Cardiac septum (tissue), 1 donor: ENCODE results near the gene PIP4K2A. TPM values are rescaled to one million over a fixed set of nuclear protein-coding genes. Genes with fewer than 3 reads are reported as not detected.

Experiments used
- DNase-seq: peaks from one replicate; pipeline ENCODE4 v3.0.0-alpha.2; 2020; ENCODE audit warnings: low spot score
- intact Hi-C: fragments of 100-400 bp; cut with DNase I; formaldehyde crosslinking; loops from one replicate; pipeline ENCODE4 v1.14.0; 2022
- total RNA-seq: library from RNA; stranded (reverse); fragmentation: NEBNext Ultra II Directional; extraction: Animal tissue kit (Norgen Biotek cat#: 25700); gene quantifications from one replicate; pipeline ENCODE4 v1.2.1, GENCODE V29; 2021
- donor health status: DM: no; HTN: no; CAD: no.

PIP4K2A gene
- total RNA-seq, 1 donor from 2014 or later: 20.0 TPM

- no peak for DNase-seq
- intact Hi-C loops: loop anchor here (5.0 to 10.0 kb wide), 2 partner anchors 102 to 375 kb away; partner anchors contain the start of gene PIP4K2A
Observed at GRCh38 chr10:22612318-22612717, 102.1 kb downstream of the PIP4K2A start.

DNA sequence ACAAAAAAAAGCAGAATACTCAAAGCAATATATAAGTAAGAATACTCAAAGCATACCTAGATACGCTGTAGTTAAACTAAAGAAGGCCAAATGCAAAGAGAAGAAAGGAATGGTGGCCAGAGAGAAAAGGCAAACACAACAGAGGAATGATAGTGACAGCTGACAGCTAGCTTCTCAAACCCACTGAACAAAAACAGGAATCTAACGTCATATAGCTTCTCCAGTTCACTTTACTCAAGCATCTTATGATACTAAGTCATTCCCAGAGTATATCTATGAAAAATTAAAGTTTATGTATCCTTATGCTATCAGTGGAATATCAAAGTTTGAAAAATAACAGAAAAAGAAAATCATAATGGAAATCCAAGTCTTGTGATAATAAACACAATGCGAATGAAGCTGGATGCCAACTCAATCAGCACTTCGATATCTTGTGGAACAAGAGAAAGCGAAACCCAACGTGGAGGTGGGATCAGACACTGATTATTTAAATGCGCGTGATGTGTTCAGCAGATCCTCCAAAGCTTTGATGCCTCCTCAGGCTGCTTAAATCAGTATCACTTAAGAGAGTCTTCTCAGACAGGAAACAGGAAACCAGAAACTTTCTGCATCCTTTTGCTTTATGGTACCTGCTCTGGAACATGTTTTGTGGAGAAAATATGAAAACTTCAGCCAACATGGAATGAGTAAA lies 102.8 kb downstream of the PIP4K2A start:
- intact Hi-C loops: loop anchor here (5.0 to 10.0 kb wide), 2 partner anchors 103 to 376 kb away; partner anchors contain the start of gene PIP4K2A
- no peak for DNase-seq

DNA sequence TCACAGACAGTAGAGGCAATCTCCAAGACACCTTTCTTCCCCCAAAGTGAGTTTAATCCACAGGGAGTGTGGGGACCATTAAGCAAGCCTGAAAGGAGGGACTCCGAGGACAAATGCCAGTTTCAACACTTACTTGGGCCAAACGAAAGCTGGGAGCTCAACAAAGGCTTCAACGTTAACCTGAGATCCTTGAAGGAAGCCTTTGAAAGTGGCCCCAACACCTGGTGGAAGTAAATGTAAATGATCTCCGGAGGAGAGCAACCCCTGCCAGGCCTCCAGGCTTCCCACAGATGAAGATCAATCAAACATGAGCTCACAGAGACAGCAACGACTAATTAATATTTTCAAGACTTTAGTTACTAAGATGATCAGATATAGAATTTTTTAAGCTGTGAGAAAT lies 103.8 kb downstream of the PIP4K2A start:
- intact Hi-C loops: loop anchor here (5.0 to 10.0 kb wide), 2 partner anchors 104 to 377 kb away; partner anchors contain the start of gene PIP4K2A

DNA sequence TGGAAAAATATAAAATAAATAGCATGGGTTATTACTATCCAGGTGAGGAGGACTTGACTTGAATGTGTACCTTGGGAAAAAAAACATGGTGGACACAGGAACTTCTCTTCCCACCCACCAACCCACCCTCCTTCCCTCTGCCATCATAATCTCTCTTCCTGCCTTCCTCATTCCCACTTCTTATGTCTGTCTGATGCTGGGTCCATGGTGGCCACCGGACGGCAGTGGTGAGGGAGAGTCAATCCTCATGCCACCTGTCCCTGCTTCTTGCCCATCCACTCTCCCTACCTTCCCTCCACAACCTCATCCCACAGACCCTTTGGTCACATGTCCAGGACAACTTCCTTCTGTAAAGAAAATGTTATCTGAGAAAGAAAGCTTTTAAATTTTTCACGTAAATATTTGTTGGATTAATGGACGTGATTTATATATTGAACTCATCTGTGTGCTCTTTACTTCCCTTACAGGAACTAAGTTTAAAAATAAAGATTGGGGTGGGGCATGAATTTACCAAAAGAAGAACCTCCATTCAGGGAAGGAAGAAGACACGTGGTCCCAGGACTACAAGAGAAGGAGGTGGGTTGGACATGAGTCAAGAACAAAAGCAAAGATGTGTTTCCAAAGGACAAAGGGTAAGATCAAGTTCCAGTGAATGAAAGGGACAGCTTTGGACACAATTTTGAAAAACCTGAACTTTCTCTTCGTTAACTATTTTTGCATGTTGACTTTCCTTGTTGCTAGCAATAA lies 104.5 kb downstream of the PIP4K2A start:
- DNase-seq: no peak
- intact Hi-C loops: loop anchor here (5.0 to 10.0 kb wide), 2 partner anchors 105 to 377 kb away; partner anchors contain the start of gene PIP4K2A

More for the DNA sequence above, 103.8 kb downstream of the PIP4K2A start:
- no peak for DNase-seq

- intact Hi-C loops: no loop called here
- no peak for DNase-seq
Observed at GRCh38 chr10:22609251-22609650, 105.1 kb downstream of the PIP4K2A start.

- intact Hi-C loops: no loop called here
- no peak for DNase-seq
Observed at GRCh38 chr10:22607261-22607660, 107.1 kb downstream of the PIP4K2A start.

DNA sequence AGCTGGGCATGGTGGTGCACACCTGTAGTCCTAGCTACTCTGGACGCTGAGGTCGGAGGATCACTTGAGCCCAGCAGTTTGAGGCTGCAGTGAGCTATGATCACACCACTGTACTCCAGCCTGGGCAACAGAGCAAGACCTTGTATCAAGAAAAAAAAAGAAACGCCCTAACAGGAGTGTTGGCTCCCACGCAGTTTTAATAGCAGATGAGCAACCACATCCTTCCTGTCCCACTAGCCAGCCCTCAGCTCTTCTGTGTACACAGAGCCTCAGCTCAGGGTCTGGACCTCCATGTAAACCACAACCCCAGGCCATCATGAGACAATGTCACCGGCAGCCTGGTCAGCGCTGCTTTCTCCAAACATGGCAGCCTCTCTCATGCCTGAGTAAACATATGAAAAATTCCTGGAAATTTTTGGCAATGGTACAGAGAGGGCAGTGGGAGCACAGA lies 108.2 kb downstream of the PIP4K2A start:
- intact Hi-C loops: no loop called here
- no peak for DNase-seq

DNA sequence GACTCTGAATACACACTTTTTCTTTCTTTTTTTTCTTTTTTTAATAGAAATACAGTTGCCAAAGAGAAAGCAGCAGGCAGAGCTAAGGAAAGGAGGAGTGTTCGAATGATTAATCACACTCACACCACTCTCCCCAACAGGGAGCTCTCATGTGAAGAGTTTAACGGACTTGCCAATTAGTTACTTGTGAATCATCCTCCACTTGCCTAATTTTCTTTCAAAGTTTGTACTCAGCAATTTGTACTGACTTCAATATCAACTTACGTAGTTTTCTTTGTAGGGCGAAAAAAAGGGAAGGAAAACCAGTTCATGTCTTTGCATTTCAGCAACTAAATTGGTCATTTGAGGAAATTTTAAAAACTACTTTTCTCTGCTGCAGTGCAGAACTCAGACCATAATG lies 109.2 kb downstream of the PIP4K2A start:
- DNase-seq: no peak
- intact Hi-C loops: no loop called here

DNA sequence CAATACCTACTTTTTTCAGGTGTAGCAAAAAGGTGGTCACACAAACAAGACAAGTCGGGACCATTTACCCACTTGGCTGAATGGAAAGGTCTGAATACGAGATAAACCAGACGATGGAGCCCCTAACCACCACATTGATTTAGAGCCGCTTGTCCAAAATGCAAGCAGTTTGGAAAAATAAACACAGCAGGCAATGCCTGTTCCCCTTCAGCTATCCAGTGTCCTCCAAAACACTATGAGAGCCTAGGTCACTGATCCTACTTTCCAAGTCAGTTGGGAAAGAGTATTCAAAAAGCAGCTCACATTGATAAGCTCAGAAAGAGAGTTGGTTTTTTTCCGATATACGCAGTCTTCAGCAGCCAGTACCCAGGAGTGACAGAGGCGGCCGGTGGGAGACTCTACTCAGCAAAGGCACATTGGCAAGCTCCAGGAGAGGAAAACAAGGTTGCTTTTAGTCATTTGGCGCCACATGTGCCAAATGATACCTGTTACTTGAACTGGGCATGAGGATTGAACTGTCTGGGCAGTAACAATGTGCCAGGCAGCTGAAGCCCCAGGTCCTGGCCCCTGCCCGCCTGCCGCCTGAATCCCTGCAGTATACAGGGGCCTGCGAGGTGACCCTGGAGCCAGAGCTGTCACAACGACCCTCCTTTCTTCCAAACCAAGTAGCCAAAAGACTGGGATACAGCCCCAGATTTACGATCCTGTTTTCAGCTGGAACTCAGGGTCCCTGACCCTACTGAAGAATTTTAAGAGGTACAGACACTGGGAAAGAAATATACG lies 109.8 kb downstream of the PIP4K2A start:
- no peak for DNase-seq
- intact Hi-C loops: no loop called here

DNA sequence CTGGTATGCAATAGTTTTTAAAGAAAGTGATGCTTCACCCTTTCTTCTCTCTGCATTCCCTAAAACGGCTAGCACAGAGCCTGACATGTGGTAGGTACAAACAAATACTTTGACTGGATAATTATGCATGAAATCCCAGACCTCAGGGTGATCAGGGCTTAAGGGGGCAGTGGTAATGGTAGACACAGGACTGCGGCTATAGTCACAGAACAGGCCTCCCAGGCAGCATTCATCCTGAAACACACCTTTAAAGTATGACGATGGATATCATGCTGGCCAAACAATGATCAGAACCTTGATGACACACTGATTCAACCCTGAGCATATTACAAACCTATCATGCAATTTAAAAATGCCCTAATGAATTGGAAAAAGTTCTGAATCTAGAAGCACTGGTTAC lies 110.8 kb downstream of the PIP4K2A start:
- intact Hi-C loops: no loop called here
- DNase-seq: no peak

- intact Hi-C loops: no loop called here
- no peak for DNase-seq
Observed at GRCh38 chr10:22601618-22602017, 112.8 kb downstream of the PIP4K2A start.

- intact Hi-C loops: no loop called here
- no peak for DNase-seq
Observed at GRCh38 chr10:22599636-22600228, 114.6 kb downstream of the PIP4K2A start.

DNA sequence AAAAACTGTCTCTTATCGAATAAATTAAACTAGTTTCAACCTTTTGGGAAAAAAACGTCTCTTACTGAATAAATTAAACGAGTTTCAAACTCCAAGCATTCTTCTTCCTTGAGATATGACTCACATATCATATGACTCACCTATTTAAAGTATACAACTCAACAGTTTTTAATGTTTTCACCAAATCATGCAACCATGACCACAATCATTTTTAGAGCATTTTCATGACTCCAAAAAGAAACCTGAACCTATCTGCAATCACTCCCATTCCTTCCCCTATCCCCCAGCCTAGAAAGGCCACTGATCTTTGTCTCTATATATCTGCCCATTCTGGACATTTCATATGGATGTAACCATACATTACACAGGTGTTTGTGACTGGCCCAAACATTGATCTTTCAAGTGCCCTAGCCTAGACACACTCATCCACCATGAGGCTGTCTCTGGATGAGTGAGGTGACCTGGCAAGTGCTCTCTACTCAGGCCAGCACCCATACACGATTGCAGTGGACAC lies 115.3 kb downstream of the PIP4K2A start:
- no peak for DNase-seq
- intact Hi-C loops: no loop called here

DNA sequence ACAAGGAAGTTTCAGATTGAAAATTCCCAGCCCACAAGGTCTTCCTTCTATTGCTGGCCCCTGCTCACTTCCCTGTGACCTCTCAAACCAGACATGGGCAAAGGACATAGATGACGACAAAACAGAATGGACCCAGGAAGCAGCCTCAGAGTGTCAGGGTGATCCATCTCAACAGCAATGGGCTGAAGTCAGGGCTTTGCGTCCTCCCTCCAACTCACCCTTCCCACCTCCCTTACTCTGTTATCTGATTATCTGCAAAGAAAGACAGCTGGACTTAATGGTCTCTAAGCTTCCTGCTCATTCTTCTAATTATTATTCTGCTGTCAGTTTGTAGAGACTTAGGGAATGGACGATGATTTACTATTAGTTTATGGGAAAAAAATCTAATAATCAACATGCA lies 115.9 kb downstream of the PIP4K2A start:
- no peak for DNase-seq
- intact Hi-C loops: no loop called here

GRCh38 chr10:22597138-22597537 lies 117.2 kb downstream of the PIP4K2A start:
- no peak for DNase-seq
- intact Hi-C loops: no loop called here

DNA sequence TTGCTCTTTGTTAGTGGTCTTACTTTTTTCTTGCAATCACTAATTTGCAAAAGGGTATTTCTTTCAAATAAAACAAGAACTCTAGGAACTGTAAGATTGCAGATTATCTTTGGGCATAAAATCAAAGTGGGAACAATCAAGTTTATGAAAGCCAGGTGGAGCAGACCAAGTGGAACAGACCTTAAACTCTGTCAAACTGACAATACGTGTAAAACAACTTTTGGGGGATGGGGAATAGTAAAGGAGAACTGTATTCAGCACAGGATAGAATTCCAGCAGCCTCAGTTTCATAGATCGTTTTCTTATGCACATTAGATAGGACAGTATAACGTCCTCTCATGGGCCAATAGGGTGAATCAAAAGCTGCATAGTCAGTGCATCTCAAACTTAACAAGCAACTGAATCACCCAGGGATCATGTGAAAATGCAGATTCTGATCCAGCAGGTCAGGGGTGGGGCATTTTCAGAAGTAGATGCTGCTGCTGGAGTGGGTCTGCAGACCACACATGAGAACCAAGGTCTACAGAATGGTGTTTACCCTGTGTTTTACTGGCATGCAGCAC lies 120.7 kb downstream of the PIP4K2A start:
- no peak for DNase-seq
- intact Hi-C loops: no loop called here

- no peak for DNase-seq
- intact Hi-C loops: no loop called here
Observed at GRCh38 chr10:22593026-22593425, 121.4 kb downstream of the PIP4K2A start.

- no peak for DNase-seq
- intact Hi-C loops: no loop called here
Observed at GRCh38 chr10:22589851-22590514, 124.4 kb downstream of the PIP4K2A start.

- intact Hi-C loops: no loop called here
- no peak for DNase-seq
Observed at GRCh38 chr10:22588462-22588861, 125.9 kb downstream of the PIP4K2A start.
